Tracheal epithelial cell (primary cell): ENCODE measurements around the gene RIC8B. TPM values are rescaled to one million over a fixed set of nuclear protein-coding genes. Genes with fewer than 3 reads are reported as not detected.

Experiments used
- total RNA-seq: library from RNA; depleted of rRNA; stranded (reverse); fragments of >200 nt; gene quantifications from 2 replicates; pipeline ENCODE4 v1.2.1, GENCODE V29; 2014

Gene RIC8B
- 4.8 and 6.2 TPM in 2 replicates for total RNA-seq

GRCh38 chr12:106774005-106774807, at the start of gene RIC8B:
Gene RIC8B, plus strand, starts transcription at chr12:106774682. Its CDS starts 64 bp downstream, at chr12:106774746.

Other genes with a start within 250 kb of the RIC8B start
- gene RFX4, start 191.7 kb upstream of the RIC8B start, total RNA-seq = not detected in 2 replicates
- 16.2 and 24.3 TPM in 2 replicates for gene TMEM263, start 181.2 kb downstream of the RIC8B start, total RNA-seq
- 2.1 and 2.2 TPM in 2 replicates for gene MTERF2, start 212.5 kb downstream of the RIC8B start, total RNA-seq